H54 (cell line): ENCODE results near the gene SHISAL2A.
"Not testable (repeated sequence)": the region's sequence is repeated elsewhere in the genome, so short reads cannot be mapped to it uniquely, and the experiment has no call there.

Experiments used
- DNase-seq: peaks from one replicate; pipeline ENCODE4 v3.0.0; 2011; ENCODE audit warnings: low spot score, mixed read lengths; ENCODE audit not compliant: insufficient read length
- FAIRE-seq: peaks from 3 replicates; lab custom pipeline; 2011; peaks lifted over from hg19 to GRCh38; lab: Jason Lieb, UNC
- POLR2A ChIP-seq: IDR thresholded peaks from 2 replicates; pipeline ENCODE4 v1.6.1; 2011; ENCODE audit warnings: low read depth, mild to moderate bottlenecking, low read length

The SHISAL2A gene

GRCh38 chr1:52676249-52676903, 43.4 kb downstream of the SHISAL2A start:
- no peak for TF ChIP-seq POLR2A
- no peak for DNase-seq
- FAIRE-seq, result no peak

DNA sequence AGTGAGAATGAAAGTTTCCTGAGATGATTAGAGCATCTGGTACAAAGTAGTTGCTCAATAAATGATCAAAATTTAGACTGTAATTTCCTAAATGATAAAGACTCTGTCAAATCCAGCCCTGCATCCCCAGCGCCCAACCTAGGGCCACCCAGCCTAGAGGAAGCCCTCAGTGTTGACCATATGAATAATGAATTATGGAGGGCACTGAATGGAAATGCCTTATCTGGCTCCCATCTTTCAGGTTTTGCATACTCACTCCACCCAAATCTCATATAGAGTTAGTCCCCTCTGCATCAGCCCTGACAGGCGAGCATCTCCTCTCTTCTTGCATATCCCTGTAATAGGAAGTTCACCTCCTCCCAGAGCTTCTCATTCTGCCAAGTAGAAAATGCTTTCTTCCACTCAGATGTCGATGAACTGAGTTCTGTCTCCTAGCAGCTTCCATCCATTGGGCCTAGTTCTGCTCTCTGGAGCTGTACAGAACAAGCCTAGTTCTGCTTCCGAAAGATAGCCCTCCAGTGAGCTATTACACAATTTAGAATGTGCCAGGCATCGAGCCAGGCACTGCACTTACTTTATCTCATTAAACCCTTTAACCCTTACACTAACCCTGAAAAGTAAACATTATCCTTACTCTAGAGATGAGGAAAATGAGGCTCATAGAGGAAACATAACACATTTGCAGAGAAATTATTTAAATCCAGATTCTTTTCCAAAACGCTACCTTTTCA, 44.3 kb downstream of the SHISAL2A start:
- TF ChIP-seq POLR2A, result no peak
- DNase-seq, result no peak
- FAIRE-seq, result no peak

GRCh38 chr1:52679048-52679447, 46.1 kb downstream of the SHISAL2A start:
- DNase-seq (no peak), FAIRE-seq (no peak)
- no peak for TF ChIP-seq POLR2A

DNA sequence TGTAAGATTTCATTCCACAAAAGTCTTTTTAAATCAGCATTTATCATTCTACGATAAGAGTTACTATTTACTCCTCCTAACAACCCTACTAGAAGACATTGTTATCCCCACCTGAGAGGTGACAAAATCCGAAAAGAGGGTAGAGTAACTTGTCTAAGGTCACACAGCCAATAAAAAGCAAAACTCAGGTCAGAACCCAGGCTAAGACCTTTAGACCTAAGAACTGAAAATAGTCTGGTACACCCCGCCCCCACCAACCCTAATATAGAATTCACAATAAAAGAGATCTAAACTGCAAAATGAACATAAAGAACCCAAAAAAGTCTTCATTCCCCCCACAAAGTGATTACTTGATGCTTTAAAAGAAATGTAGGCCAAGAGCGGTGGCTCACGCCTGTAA, 46.5 kb downstream of the SHISAL2A start:
- TF ChIP-seq POLR2A, result no peak
- FAIRE-seq, result no peak
- DNase-seq, result no peak

DNA sequence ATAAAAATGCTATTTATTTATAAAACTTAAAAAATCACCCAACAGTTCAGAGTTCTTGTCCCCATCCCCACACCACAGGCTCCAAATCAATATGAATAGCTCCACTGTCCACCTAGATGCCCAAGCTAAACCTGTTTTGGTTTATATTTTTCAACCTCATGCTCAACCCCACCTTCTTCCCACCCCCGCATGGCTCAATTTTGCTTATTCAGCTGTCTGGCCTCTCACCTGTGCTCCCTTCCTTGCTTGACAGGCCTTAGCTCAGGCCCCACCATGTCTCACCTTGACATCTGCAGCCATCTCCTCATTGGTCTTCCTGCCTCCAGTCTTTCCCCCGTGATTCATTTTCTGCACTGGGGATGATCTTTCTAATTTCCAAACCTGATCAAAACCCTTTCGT, 47.4 kb downstream of the SHISAL2A start:
- DNase-seq, result no peak
- TF ChIP-seq POLR2A, result no peak
- no peak for FAIRE-seq

DNA sequence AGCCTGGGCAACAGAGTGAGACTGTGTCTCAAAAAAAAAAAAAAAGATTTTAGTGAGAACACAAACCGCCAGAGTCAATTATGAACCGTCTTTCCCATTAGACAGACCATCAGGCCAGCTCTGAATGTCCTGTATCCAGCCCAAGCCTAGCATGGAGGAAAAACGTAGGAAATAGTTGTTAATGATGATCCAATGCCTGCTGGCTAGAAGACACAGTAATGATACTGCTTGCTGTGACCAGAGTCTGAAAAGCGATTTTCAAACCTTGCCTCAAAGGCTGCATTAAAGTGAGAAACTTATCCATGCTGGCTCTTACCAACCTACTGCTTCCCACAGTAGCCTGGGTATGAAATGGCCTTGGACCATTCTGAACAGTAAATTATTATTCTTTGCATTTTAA, 48.2 kb downstream of the SHISAL2A start:
- no peak for FAIRE-seq
- no peak for DNase-seq
- no peak for TF ChIP-seq POLR2A

GRCh38 chr1:52683367-52683940, 50.5 kb downstream of the SHISAL2A start:
- no peak for FAIRE-seq
- no peak for DNase-seq
- no peak for TF ChIP-seq POLR2A

DNA sequence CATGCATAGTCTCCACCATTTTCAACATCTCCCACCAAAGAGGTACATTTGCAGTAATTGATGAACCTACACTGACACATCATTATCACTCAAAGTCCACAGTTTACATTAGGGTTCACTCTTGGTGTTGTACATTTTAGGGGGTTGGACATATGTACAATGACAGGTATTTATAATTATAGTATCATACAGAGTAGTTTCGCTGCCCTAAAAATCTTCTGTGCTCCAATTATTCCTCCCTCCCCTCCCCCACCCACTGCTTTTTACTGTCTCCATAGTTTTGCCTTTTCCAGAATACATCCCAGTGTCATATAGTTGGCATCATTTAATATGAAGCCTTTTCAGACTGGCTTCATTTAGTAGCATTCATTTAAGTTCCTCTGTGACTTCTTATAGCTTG, 51.6 kb downstream of the SHISAL2A start:
- no peak for TF ChIP-seq POLR2A
- FAIRE-seq (no peak), DNase-seq (no peak)

- peak; percentile 58 for FAIRE-seq
Observed at GRCh38 chr1:52686261-52686751, 53.3 kb downstream of the SHISAL2A start.

GRCh38 chr1:52686830-52687229, 53.9 kb downstream of the SHISAL2A start:
- DNase-seq (no peak), FAIRE-seq (no peak)
- TF ChIP-seq POLR2A, result no peak

More at GRCh38 chr1:52686261-52686751, 53.3 kb downstream of the SHISAL2A start:
- DNase-seq, result not testable (repeated sequence)

GRCh38 chr1:52691821-52692220, 58.9 kb downstream of the SHISAL2A start:
- FAIRE-seq, result no peak
- DNase-seq, result no peak
- no peak for TF ChIP-seq POLR2A

GRCh38 chr1:52692697-52693096, 59.7 kb downstream of the SHISAL2A start:
- DNase-seq, result no peak
- no peak for TF ChIP-seq POLR2A
- no peak for FAIRE-seq

GRCh38 chr1:52693351-52693750, 60.4 kb downstream of the SHISAL2A start:
- FAIRE-seq, DNase-seq: not testable (repeated sequence)

GRCh38 chr1:52693843-52694242, 60.9 kb downstream of the SHISAL2A start:
- no peak for FAIRE-seq
- DNase-seq, result no peak
- no peak for TF ChIP-seq POLR2A
